Smooth muscle cell (in vitro differentiated cells): ENCODE data around the gene TSPAN18. TPM values are rescaled to one million over a fixed set of nuclear protein-coding genes. Genes with fewer than 3 reads are reported as not detected.

Experiments
- DNase-seq: peaks from one replicate; lab custom pipeline; 2025; ENCODE audit not compliant: unreplicated experiment; lab: John Stamatoyannopoulos, UW
- H2AFZ ChIP-seq: fragments of 200-600 bp; sonication (generic); 2 replicates; pipeline ENCODE4 v1.6.0; 2016; ENCODE audit warnings: antibody characterized with exemption, low read depth, mild to moderate bottlenecking
- H3F3A ChIP-seq: fragments of 200-600 bp; sonication (generic); 2 replicates; pipeline ENCODE4 v1.6.0; 2017; ENCODE audit warnings: antibody characterized with exemption, low read depth
- H3K27ac ChIP-seq: fragments of 200-600 bp; sonication (generic); 2 replicates; pipeline ENCODE4 v1.5.1; 2016; ENCODE audit warnings: low read depth, mild to moderate bottlenecking
- H3K27me3 ChIP-seq: fragments of 200-600 bp; sonication (generic); 2 replicates; pipeline ENCODE4 v1.6.1; 2016; ENCODE audit warnings: low read depth, mild to moderate bottlenecking
- H3K36me3 ChIP-seq: fragments of 200-600 bp; sonication (generic); 2 replicates; pipeline ENCODE4 v1.5.1; 2016; ENCODE audit warnings: low read depth
- H3K4me1 ChIP-seq: fragments of 200-600 bp; sonication (generic); 2 replicates; pipeline ENCODE4 v1.5.1; 2016; ENCODE audit warnings: low read depth
- H3K4me2 ChIP-seq: fragments of 200-600 bp; sonication (generic); 2 replicates; pipeline ENCODE4 v1.6.0; 2016; ENCODE audit warnings: mild to moderate bottlenecking
- H3K4me3 ChIP-seq: fragments of 200-600 bp; sonication (generic); 2 replicates; pipeline ENCODE4 v1.5.1; 2016; ENCODE audit warnings: mild to moderate bottlenecking
- H3K79me2 ChIP-seq: fragments of 200-600 bp; sonication (generic); 2 replicates; pipeline ENCODE4 v1.6.0; 2016; ENCODE audit warnings: low read depth, mild to moderate bottlenecking
- H3K9ac ChIP-seq: fragments of 200-600 bp; sonication (generic); 2 replicates; pipeline ENCODE4 v1.6.0; 2016; ENCODE audit warnings: low read depth
- H3K9me3 ChIP-seq: fragments of 200-600 bp; sonication (generic); replicated peaks from 2 replicates; pipeline ENCODE4 v1.5.1; 2016; ENCODE audit warnings: low read depth
- H4K20me1 ChIP-seq: fragments of 200-600 bp; sonication (generic); 2 replicates; pipeline ENCODE4 v1.6.0; 2016; ENCODE audit warnings: low read depth
- WGBS: methylation state at CpG from one replicate; pipeline ENCODE4 v1.1.7; 2016; ENCODE audit warnings: low lambda C conversion rate; 5-methylcytosine and 5-hydroxymethylcytosine counted together
- polyA plus RNA-seq: library from polyadenylated mRNA; unstranded; fragments of >200 nt; fragmentation: Nextera tagmentation; extraction: Ambion mirVana; gene quantifications from 2 replicates; pipeline ENCODE4 v1.2.1, GENCODE V29; 2016
- total RNA-seq: library from RNA; depleted of rRNA; stranded (reverse); fragments of >200 nt; gene quantifications from 2 replicates; pipeline ENCODE4 v1.2.3, GENCODE V29; 2014
- TF ChIP-seq, protein P1 (sequence below): fragments of 200-600 bp; sonication (generic); IDR thresholded peaks from 2 replicates; pipeline ENCODE4 v1.5.1; 2017; ENCODE audit warnings: borderline replicate concordance, mild to moderate bottlenecking, antibody characterized with exemption; ENCODE audit not compliant: insufficient read depth, poor library complexity, severe bottlenecking

The TSPAN18 gene
- total and polyA plus RNA-seq, 2 experiments from 2014 or later = 3.4 to 15.3 TPM

DNA sequence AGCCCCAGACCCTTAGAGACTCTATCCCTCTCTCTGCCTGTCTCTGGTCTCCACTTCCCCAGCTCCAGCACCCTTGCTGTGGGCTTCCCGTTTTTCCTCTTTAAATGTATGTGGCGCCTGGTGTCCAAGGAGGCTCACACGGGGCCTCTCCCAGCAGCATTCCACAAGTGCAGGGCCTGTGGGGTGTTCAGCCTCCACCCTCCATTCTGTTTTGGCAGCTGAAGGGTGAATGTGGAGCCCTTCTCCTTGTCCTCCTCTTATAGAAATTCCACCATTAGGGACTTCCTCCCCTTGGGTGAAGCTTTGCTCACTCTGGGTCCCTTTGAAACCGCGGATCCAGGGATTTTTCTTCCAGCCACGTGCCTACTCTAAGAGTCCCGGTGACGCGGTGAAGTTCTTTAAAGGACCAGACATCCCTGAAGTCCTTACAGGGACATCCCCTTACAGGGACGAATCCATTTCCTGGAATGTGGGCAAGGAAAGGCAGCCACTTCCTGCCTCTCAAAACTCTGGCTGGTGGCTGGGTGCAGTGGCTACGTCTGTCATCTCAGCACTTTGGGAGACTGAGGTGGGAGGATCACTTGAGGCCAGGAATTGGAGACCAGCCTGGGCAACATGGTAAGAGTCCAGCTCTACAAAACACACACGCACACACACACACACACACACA, 1.6 kb upstream of the TSPAN18 start:
- Histone ChIP-seq H4K20me1 (no peaks in the 10 kb centered on the region), H3K4me1 (peaks cover 35% of the 10 kb centered on the region), H3K27ac (no peak overlapping the region), H2AFZ (no peak overlapping the region), H3K9ac (no peak overlapping the region), H3K4me3 (no peak overlapping the region), H3K36me3 (no peaks in the 10 kb centered on the region), H3K4me2 (no peak overlapping the region), H3K27me3 (no peaks in the 10 kb centered on the region), H3K79me2 (no peaks in the 10 kb centered on the region), H3F3A (no peaks in the 10 kb centered on the region), H3K9me3 (no peaks in the 10 kb centered on the region)
- DNase-seq = no peak
- WGBS = 40% methylated on average over 12 of the region's 12 CpGs
- TF ChIP-seq, protein P1, sequence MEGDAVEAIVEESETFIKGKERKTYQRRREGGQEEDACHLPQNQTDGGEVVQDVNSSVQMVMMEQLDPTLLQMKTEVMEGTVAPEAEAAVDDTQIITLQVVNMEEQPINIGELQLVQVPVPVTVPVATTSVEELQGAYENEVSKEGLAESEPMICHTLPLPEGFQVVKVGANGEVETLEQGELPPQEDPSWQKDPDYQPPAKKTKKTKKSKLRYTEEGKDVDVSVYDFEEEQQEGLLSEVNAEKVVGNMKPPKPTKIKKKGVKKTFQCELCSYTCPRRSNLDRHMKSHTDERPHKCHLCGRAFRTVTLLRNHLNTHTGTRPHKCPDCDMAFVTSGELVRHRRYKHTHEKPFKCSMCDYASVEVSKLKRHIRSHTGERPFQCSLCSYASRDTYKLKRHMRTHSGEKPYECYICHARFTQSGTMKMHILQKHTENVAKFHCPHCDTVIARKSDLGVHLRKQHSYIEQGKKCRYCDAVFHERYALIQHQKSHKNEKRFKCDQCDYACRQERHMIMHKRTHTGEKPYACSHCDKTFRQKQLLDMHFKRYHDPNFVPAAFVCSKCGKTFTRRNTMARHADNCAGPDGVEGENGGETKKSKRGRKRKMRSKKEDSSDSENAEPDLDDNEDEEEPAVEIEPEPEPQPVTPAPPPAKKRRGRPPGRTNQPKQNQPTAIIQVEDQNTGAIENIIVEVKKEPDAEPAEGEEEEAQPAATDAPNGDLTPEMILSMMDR = no peak

- no peak for DNase-seq
- no peaks in the 10 kb centered on the region for H4K20me1 ChIP-seq
- H3K36me3 ChIP-seq = no peaks in the 10 kb centered on the region
- TF ChIP-seq, protein P1 = no peak
- H2AFZ ChIP-seq = no peak overlapping the region
- WGBS = 41% methylated on average over 10 of the region's 10 CpGs
- H3K9me3 ChIP-seq = no peaks in the 10 kb centered on the region
- no peak overlapping the region for H3K27ac ChIP-seq
- H3K4me3 ChIP-seq = no peak overlapping the region
- no peak overlapping the region for H3K9ac ChIP-seq
- H3K4me2 ChIP-seq = peak overlapping the region; percentile 82
- no peaks in the 10 kb centered on the region for H3K27me3 ChIP-seq
- H3K79me2 ChIP-seq = peaks cover under 1% of the 10 kb centered on the region
- no peaks in the 10 kb centered on the region for H3F3A ChIP-seq
- H3K4me1 ChIP-seq = peaks cover 37% of the 10 kb centered on the region
Measured at GRCh38 chr11:44725757-44726282, 942 bp upstream of the TSPAN18 start.

- TF ChIP-seq, protein P1 = no peak
- Histone ChIP-seq H4K20me1 (no peaks in the 10 kb centered on the region), H3K4me2 (peak overlapping the region; percentile 99), H3K9ac (peak overlapping the region; percentile 39), H3F3A (no peaks in the 10 kb centered on the region), H3K36me3 (no peaks in the 10 kb centered on the region), H3K4me1 (peaks cover 37% of the 10 kb centered on the region), H3K27me3 (no peaks in the 10 kb centered on the region), H3K4me3 (peak overlapping the region; percentile 72), H3K9me3 (no peaks in the 10 kb centered on the region), H2AFZ (peak overlapping the region; percentile 85), H3K79me2 (peaks cover 6% of the 10 kb centered on the region), H3K27ac (no peak overlapping the region)
- no peak for DNase-seq
- 3% methylated on average over 26 of the region's 45 CpGs for WGBS
Measured at GRCh38 chr11:44727114-44727372, 281 bp downstream of the TSPAN18 start.
